ENCODE data around the gene ANKS1B.
"Not testable (repeated sequence)": the region's sequence is repeated elsewhere in the genome, so short reads cannot be mapped to it uniquely, and the experiment has no call there.

Gene ANKS1B

GRCh38 chr12:99746538-99746937 lies 238.2 kb downstream of the ANKS1B start:
- DNase-seq, result no peak

- DNase-seq, result no peak
Observed at GRCh38 chr12:99745895-99746294, 238.8 kb downstream of the ANKS1B start.

- DNase-seq, result no peak
Observed at GRCh38 chr12:99745121-99745520, 239.6 kb downstream of the ANKS1B start.

- no peak for DNase-seq
Observed at GRCh38 chr12:99736760-99737269, 247.9 kb downstream of the ANKS1B start.

DNA sequence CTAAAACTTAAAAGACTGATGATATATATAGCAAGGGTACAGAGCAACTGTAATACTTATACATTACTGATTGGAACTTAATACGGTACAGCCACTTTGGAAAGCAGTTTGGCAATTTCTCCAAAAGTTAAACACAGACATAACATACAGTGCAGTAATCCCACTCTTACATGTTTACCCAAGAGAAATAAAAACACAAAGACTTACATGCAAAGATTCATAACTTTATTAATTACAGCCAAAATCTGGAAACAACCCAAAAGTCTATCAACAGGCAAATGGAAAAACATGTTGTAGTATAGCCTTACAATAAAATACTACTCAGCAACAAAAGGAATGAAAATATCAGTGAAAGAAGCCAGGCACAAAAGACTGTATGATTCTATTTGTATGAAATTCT lies 252.6 kb downstream of the ANKS1B start:
- no peak for DNase-seq

- no peak for DNase-seq
Observed at GRCh38 chr12:99722690-99723486, 261.8 kb downstream of the ANKS1B start.

DNA sequence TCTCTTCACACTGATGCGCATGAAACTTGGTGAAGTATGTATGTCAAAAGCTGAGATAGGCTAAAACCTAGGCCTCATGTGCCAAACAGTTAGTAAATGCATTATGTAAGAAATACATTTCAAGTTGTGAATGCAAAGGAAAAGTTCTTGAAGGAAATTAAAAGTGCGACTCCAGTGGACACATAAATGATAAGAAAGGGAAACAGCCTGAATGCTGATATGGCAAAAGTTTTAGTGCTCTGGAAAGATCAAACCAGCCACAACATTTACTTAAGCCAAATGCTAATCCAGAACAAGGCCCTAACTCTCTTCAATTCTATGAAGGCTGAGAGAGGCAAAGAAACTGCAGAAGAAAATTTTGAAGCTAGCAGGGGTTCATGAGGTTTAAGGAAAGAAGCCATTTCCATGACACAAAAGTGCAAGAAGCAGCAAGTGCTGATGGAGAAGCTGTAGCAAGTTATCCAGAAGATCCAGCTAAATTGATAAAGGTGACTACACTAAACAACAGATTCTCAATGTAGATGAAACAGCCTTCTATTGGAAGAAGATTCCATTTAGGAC lies 262.9 kb downstream of the ANKS1B start:
- no peak for DNase-seq

DNA sequence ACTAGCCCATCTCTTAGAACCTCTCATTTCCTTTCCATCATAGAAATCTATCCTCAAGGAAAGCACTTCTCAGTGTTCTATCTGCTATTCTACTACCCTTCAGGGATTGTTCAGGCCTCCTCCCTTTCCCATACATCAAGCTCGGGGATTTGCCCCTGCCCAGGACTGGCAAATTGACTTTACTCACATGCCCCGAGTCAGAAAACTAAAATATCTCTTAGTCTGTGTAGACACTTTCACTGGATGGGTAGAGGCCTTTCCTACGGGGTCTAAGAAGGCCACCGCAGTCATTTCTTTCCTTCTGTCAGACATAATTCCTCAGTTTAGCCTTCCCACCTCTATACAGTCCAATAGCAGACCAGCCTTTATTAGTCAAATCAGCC lies 264.7 kb downstream of the ANKS1B start:
- DNase-seq, result not testable (repeated sequence)

DNA sequence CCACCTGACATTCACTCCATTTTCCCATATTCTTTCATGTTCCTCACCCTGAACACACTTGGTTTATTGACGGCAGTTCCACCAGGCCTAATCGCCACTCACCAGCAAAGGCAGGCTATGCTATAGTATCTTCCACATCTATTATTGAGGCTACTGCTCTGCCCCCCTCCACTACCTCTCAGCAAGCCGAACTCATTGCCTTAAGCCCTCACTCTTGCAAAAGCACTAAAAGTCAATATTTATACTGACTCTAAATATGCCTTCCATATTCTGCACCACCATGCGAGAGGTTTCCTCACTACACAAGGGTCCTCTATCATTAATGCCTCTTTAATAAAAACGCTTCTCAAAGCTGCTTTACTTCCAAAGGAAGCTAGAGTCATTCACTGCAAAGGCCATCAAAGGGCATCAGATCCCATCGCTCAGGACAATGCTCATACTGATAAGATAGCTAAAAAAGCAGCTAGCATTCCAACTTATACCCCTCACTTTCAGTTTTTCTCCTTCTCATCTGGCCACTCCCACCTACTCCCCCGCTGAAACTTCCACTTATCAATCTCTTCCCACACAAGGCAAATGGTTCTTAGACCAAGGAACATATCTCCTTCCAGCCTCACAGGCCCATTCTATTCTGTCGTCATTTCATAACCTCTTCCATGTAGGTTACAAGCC lies 265.2 kb downstream of the ANKS1B start:
- DNase-seq, result not testable (repeated sequence)

GRCh38 chr12:99715841-99716510 lies 268.8 kb downstream of the ANKS1B start:
- not testable (repeated sequence) for DNase-seq

DNA sequence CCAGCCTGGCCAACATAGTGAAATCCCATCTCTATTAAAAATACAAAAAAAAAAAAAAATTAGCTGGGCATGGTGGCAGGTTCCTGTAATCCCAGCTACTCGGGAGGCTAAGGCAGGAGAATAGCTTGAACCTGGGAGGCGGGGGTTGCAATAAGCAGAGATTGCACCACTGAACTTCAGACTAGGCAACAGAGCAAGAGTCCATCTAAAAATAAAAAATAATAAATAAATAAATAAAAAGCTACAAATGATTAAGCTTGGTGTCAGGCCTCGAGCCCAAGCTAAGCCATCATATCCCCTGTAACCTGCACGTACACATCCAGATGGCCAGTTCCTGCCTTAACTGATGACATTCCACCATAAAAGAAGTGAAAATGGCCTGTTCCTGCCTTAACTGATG lies 269.8 kb downstream of the ANKS1B start:
- DNase-seq, result not testable (repeated sequence)

DNA sequence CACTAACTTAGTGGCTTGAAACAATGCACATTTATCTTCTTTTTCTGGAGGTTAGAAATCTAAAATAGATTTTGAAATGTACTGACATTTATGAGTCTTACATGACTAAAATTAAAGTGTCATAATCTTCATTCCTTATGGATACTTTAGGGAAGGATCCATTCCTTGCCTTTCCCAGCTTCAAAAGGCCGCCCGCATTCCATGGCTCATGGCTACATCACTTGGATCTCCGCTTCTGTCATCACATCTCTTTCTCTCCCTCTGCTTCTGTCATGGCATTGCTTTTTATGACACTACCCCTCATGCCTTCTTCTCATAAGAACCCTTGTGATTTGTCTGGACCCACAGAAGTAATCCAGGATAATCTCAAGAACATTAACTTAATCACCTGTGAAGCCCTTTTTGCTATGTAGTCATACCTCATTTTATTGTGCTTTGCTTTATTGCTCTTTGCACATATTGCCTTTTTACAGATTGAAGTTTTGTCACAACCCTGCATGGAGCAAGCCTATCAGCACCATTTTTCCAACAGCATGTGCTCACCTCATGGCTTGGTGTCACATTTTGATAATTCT lies 270.7 kb downstream of the ANKS1B start:
- DNase-seq, result no peak

- no peak for DNase-seq
Observed at GRCh38 chr12:99712281-99712680, 272.5 kb downstream of the ANKS1B start.

- DNase-seq, result no peak
Observed at GRCh38 chr12:99711246-99711645, 273.5 kb downstream of the ANKS1B start.

GRCh38 chr12:99709619-99710018 lies 275.1 kb downstream of the ANKS1B start:
- DNase-seq, result no peak

- no peak for DNase-seq
Observed at GRCh38 chr12:99709116-99709515, 275.6 kb downstream of the ANKS1B start.

- DNase-seq, result no peak
Observed at GRCh38 chr12:99707883-99708282, 276.9 kb downstream of the ANKS1B start.

DNA sequence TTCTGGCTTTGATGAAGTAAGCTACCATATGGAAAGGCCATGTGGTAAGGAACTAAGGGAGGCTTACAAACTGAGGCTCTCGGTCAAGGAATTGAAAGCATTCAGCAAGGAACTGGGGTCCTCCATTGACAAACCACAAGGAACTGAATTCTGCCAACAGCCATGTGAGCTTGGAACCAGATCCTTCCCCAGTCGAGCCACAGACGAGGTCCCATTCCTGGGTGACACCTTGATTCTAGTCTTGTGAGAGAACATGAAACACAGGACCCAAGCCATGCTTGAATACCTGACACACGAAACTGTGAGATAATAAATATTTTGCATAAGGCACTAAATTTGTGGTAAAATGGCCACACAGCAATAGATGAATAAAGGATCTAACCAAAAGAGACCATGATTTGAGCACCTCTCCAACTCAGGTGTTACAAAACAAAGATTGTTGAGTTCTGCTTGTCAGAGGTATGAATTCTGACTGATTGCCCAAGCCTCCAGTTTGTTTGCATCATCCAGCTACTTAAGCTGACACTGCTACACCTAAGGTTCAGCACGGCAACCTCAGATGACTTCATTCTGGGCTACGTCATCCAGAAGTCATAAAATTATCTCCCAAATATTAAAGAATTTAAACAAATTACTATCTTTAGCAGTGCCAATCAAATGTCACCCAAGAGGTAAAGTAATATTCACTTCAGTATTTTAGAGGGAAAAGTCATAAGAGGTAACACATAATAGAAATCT lies 277.8 kb downstream of the ANKS1B start:
- no peak for DNase-seq

GRCh38 chr12:99704458-99704857 lies 280.3 kb downstream of the ANKS1B start:
- DNase-seq, result no peak

DNA sequence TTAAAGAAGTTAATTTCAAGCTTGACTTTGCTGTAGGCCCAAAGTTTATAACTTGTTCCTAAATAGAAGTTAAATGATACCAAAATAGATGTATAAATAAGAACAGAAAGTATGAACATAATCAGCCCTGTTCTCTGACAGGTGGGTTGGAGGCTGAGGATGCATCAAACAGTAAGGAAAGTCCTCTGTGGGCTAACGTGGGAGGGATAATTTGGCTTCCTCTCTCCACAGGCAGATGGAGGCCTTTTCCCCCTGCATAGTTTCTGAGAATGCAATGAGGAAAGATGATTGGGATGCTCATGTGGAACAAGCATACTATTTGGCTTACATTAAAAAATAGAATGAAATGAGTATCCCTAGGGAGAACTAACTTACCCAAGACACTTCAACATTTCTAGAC lies 280.7 kb downstream of the ANKS1B start:
- no peak for DNase-seq

- no peak for DNase-seq
Observed at GRCh38 chr12:99700032-99700431, 284.7 kb downstream of the ANKS1B start.

DNA sequence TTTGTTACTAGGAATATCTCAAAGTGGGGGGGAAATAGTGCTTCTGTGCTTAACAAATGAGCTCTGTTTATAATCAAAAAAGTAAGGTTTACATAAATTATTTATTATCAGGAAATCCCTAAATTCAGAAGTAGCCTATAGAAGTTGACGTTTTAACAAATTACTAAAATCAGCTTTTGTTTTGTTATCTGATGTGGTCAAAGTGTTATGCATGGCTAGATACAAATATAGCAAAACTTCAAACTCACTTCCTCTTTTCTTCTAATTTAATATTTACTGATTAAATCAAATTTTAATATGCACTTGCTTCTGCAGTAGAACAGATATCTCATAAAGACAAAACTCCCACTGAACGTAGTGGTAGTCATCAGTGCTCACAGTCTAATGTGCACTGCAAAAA lies 289.7 kb downstream of the ANKS1B start:
- DNase-seq, result no peak
